Activated CD4-positive, alpha-beta T cell treated with anti-CD3 and anti-CD28 coated beads, Interleukin-2, Interleukin-4, amounts not matched to agents 100 ng/mL and 50 ng/mL, durations not matched to agents 16 hours and 8 hours (primary cell): Measurements from ENCODE around the gene ADRA2C.

Source experiments
- DNase-seq: peaks from one replicate; pipeline ENCODE4 v3.0.0-alpha.2; 2020; ENCODE audit warnings: low spot score

The ADRA2C gene

GRCh38 chr4:3760841-3761240 lies 5.3 kb upstream of the ADRA2C start:
- no peak for DNase-seq

GRCh38 chr4:3762264-3762663 lies 3.9 kb upstream of the ADRA2C start:
- no peak for DNase-seq

GRCh38 chr4:3762753-3763549 lies 3.2 kb upstream of the ADRA2C start:
- no peak for DNase-seq

GRCh38 chr4:3765271-3766035 lies 732 bp upstream of the ADRA2C start:
- no peak for DNase-seq

- DNase-seq, result no peak
Observed at GRCh38 chr4:3766785-3767569, 792 bp downstream of the ADRA2C start.

GRCh38 chr4:3767570-3768288 lies 1.5 kb downstream of the ADRA2C start:
- peak; percentile 12 for DNase-seq

- DNase-seq, result no peak
Observed at GRCh38 chr4:3768842-3769641, 2.9 kb downstream of the ADRA2C start.

- no peak for DNase-seq
Observed at GRCh38 chr4:3769642-3770184, 3.5 kb downstream of the ADRA2C start.

- DNase-seq, result no peak
Observed at GRCh38 chr4:3770323-3771163, 4.4 kb downstream of the ADRA2C start.

GRCh38 chr4:3771164-3771809 lies 5.1 kb downstream of the ADRA2C start:
- DNase-seq, result no peak

- DNase-seq, result no peak
Observed at GRCh38 chr4:3771939-3772495, 5.8 kb downstream of the ADRA2C start.

GRCh38 chr4:3772632-3773031 lies 6.4 kb downstream of the ADRA2C start:
- DNase-seq, result no peak

GRCh38 chr4:3773552-3774001 lies 7.4 kb downstream of the ADRA2C start:
- no peak for DNase-seq

- no peak for DNase-seq
Observed at GRCh38 chr4:3774253-3774883, 8.2 kb downstream of the ADRA2C start.

- no peak for DNase-seq
Observed at GRCh38 chr4:3775005-3775404, 8.8 kb downstream of the ADRA2C start.

- DNase-seq, result no peak
Observed at GRCh38 chr4:3775576-3775975, 9.4 kb downstream of the ADRA2C start.

- DNase-seq, result no peak
Observed at GRCh38 chr4:3776166-3777032, 10.2 kb downstream of the ADRA2C start.

GRCh38 chr4:3777033-3777390 lies 10.8 kb downstream of the ADRA2C start:
- DNase-seq, result no peak
